Epithelial cell of proximal tubule (primary cell): Measurements from ENCODE around the gene GOSR1. TPM values are rescaled to one million over a fixed set of nuclear protein-coding genes. Genes with fewer than 3 reads are reported as not detected.
"Not testable (repeated sequence)": the region's sequence is repeated elsewhere in the genome, so short reads cannot be mapped to it uniquely, and the experiment has no call there.

Source experiments
- DNase-seq: peaks from one replicate; pipeline ENCODE4 v3.0.0-alpha.2; 2011; ENCODE audit warnings: low read depth
- H3K4me3 ChIP-seq: 2 replicates; pipeline ENCODE4 v1.5.1; 2011; ENCODE audit warnings: low read depth, mild to moderate bottlenecking, low read length
- total RNA-seq: library from RNA; depleted of rRNA; stranded (reverse); fragments of >200 nt; gene quantifications from 2 replicates; pipeline ENCODE4 v1.2.3, GENCODE V29; 2015
- TF ChIP-seq, protein P1 (sequence below): conservative IDR thresholded peaks from 2 replicates; pipeline ENCODE4 v1.5.1; 2012; ENCODE audit warnings: low read depth, mild to moderate bottlenecking, low read length

The GOSR1 gene
- total RNA-seq, 1 donor from 2014 or later = 26.1 TPM

- H3K4me3 ChIP-seq = no peak overlapping the region
- TF ChIP-seq, protein P1, sequence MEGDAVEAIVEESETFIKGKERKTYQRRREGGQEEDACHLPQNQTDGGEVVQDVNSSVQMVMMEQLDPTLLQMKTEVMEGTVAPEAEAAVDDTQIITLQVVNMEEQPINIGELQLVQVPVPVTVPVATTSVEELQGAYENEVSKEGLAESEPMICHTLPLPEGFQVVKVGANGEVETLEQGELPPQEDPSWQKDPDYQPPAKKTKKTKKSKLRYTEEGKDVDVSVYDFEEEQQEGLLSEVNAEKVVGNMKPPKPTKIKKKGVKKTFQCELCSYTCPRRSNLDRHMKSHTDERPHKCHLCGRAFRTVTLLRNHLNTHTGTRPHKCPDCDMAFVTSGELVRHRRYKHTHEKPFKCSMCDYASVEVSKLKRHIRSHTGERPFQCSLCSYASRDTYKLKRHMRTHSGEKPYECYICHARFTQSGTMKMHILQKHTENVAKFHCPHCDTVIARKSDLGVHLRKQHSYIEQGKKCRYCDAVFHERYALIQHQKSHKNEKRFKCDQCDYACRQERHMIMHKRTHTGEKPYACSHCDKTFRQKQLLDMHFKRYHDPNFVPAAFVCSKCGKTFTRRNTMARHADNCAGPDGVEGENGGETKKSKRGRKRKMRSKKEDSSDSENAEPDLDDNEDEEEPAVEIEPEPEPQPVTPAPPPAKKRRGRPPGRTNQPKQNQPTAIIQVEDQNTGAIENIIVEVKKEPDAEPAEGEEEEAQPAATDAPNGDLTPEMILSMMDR = no peak
- no peak for DNase-seq
Measured at GRCh38 chr17:30567231-30568116, 90.3 kb downstream of the GOSR1 start.

DNA sequence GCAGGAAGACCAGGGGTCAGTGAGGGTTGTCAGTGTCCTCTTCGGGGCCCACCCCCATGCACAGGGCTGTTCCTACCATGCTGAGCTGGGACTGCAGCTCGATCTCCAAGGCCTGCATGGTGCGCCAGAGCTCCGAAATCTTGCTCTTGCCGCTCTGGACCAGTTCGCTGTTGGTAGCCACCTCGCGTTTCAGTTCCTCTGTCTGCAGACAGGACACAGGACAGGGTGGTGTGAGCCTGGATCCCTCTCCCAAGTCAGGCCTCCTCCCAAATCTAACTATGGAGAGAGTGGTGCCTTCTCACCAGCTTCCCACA lies 90.9 kb downstream of the GOSR1 start:
- H3K4me3 ChIP-seq = no peak overlapping the region
- TF ChIP-seq, protein P1 = no peak
- DNase-seq = no peak

DNA sequence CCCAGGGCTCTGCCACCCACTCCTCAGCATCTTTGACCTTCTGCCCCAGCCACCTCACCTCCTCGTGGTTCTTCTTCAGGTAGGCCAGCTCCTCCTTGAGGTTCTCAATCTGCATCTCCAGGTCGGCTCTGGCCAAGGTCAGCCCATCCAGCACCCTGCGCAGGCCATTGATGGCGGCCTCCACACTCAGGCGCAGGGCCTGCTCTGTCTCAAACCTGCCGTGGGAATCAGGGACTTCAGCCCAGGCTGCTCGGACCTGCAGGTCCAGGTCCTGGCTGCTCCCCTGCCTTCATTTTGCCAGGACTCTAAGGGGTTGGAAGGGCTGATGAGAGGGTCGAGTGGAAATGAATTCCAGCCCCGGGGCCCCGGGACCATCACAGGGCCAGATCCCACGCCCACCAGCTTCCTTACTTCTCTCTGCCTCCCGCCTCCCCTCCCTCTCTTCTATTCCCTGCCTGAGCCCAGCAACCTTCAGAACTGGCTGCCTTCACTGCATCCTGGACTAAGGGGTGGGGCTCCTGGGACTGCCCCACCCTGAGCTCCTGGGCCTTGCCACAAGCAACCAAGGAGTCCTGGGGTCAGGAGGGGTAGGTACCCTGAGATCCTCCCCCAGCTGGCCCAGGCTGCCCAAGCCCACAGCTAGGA lies 92.4 kb downstream of the GOSR1 start:
- H3K4me3 ChIP-seq = not testable (repeated sequence)

DNA sequence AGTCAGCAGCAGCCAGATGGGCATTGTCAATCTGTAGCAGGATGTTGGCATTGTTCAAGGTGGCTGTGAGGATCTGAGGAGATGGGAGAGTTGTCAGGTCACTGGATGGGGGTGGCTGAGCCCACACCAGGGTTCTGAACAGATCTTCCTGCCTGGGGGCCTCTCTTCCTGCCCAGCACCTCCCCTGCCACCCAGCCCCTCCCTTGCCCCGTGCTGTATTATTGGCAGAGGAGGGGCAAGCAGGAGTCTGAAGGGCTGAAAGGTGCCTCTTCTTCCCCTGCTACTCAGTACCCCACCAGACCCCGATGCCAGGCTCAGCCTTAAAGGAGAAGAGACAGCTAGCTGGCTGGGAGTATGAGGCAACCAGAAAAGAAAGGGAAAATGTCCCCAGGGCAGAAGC lies 93.0 kb downstream of the GOSR1 start:
- no peak overlapping the region for H3K4me3 ChIP-seq
- no peak for DNase-seq
- TF ChIP-seq, protein P1 = no peak

More for the DNA sequence above, 92.4 kb downstream of the GOSR1 start:
- not testable (repeated sequence) for DNase-seq

DNA sequence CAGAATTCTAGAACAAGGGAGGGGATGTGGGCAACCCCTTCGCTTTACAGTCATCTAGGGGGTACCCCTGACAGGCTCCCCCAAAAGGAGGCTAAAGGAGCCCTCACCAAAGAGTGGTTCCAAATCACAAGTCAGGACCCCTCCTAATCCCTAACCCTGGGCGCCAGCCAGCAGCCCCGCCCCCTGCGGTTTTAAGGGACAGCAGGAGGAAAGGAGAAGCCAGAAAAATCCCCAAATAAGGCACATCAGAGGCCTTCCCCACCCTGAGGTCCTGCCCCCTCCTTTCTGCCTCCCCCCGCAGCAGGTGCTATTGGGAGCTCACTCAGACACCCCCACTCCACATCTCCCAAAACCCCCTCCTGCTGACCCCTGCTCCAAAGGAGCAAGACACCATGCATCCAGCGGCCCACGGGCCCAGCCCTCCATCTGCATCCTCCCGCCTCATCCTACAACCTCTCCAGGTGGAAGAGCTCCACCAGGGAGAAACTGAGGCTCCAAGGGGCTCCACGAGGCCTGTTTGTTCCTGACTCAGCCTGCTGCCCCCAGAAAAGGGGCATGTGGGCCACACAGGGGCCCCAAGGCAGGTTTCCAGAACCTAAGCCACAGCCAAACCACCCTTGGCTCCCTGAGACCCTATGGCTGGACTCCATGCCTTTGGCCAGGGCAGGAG lies 93.5 kb downstream of the GOSR1 start:
- TF ChIP-seq, protein P1 = no peak
- H3K4me3 ChIP-seq = no peak overlapping the region
- no peak for DNase-seq

DNA sequence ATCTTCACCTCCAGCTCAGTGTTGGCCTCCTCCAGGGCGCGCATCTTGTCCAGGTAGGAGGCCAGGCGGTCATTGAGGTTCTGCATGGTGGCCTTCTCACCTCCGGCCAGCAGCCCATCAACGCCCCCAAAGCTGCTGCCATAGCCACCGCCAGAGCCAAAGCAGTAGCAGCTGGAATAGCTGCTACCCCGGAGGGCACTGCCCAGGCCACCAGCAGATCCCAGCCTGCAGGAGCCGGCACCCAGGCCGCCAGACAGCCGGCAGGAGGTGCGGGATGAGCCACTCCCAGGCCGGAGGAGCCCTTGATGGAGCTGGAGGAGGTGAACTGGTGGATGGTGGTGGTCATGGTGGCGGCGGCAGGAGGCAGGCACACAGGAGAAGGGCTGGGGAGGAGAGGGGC lies 94.2 kb downstream of the GOSR1 start:
- DNase-seq, H3K4me3 ChIP-seq: not testable (repeated sequence)

DNA sequence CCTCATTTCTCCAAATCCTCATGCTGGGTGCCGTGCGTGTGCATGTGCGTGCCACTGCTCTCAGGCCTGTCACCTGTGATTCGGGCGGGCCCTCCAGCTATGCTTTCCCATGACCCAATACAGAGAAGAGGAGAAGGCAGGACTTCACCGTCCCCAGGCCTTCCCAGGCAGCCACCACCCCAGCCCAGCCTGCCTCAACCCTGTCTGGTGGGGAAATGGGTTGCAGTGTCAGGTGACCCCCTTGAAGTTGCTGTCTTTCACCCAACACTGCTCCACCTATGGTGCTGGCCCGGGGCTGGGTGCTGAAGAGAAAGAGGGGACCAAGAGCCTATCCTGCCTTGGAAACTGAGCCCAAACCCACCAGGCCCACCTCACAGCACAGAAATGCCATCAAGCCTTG lies 94.7 kb downstream of the GOSR1 start:
- TF ChIP-seq, protein P1 = no peak
- H3K4me3 ChIP-seq = no peak overlapping the region
- DNase-seq = no peak

GRCh38 chr17:30572651-30573554 lies 95.7 kb downstream of the GOSR1 start:
- not testable (repeated sequence) for DNase-seq, H3K4me3 ChIP-seq
